ENCODE data around the gene POLE.

Gene POLE

DNA sequence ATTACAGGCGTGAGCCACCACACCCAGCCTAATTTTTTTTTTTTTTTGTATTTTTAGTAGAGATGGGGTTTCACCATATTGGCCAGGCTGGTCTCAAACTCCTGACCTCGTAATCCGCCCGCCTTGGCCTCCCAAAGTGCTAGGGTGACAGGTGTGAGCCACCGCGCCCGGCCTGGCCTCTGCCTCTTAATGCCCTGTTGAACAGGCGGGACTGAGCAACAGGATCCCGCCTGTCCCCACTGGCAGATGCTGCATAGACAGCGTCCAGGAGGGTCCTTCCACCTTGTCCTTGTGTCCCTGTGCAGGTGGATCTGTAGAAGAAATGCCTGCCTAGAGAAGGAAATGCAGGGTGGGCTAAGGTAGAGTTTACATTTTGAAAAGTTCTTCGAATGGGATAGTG, 29.2 kb upstream of the POLE start:
- Histone ChIP-seq H3K4me3 (ENCODE audit: low read depth, low read length) (no peak overlapping the region), H3K9me3 (ENCODE audit: control insufficient read depth, insufficient read depth, low read depth, low read length) (no peaks in the 10 kb centered on the region), H3K27ac (ENCODE audit: extremely low read depth, low read depth, low read length) (no peak overlapping the region), H3K36me3 (ENCODE audit: control insufficient read depth in 2 of 2, insufficient read depth in 1 of 2, low read length in 2 of 2) (peaks cover 16 to 73% of the 10 kb centered on the region in 2 experiments; a peak in 2 of 3 replicates), H3K4me1 (ENCODE audit: control insufficient read depth, insufficient read depth, low read length) (no peaks in the 10 kb centered on the region)
- ChIA-PET CTCF (no interaction called here), POLR2A (no interaction called here)
- TF ChIP-seq, protein P1, sequence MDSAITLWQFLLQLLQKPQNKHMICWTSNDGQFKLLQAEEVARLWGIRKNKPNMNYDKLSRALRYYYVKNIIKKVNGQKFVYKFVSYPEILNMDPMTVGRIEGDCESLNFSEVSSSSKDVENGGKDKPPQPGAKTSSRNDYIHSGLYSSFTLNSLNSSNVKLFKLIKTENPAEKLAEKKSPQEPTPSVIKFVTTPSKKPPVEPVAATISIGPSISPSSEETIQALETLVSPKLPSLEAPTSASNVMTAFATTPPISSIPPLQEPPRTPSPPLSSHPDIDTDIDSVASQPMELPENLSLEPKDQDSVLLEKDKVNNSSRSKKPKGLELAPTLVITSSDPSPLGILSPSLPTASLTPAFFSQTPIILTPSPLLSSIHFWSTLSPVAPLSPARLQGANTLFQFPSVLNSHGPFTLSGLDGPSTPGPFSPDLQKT (IDR thresholded peaks at IDR 0.05; ENCODE audit: borderline replicate concordance, low read depth, low read length), result no peak
- TF ChIP-seq KLF1 (tag by site-specific recombination; IDR thresholded peaks at IDR 0.05), result peak; percentile 57; the same call in 1 of the 2 replicates

DNA sequence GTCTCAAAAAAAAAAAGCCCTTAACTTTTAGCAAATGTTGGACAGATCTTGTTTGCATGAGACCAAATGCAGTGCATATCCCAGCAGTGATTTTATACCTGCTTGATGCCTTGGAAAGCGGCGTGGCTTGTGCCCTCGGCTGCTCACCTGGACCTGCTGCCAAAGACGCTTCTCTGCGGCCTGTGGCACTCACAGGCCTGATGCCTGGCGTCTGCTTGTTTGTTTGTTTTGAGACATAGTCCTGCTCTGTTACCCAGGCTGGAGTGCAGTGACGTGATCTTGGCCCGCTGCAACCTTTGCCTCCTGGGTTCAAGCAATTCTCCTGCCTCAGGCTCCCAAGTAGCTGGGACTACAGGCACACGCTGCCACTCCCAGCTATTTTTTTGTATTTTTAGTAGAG, 28.7 kb upstream of the POLE start:
- ChIA-PET POLR2A (no interaction called here), CTCF (no interaction called here)
- H3K4me1 ChIP-seq (ENCODE audit: control insufficient read depth, insufficient read depth, low read length), result no peaks in the 10 kb centered on the region
- TF ChIP-seq ZNF133 (tag by site-specific recombination; IDR thresholded peaks at IDR 0.05), result no peak
- TF ChIP-seq FEZF1 (tag by site-specific recombination; IDR thresholded peaks at IDR 0.05), result no peak
- TF ChIP-seq ZNF548 (tag by site-specific recombination; IDR thresholded peaks at IDR 0.05), result no peak
- TF ChIP-seq, protein P2, sequence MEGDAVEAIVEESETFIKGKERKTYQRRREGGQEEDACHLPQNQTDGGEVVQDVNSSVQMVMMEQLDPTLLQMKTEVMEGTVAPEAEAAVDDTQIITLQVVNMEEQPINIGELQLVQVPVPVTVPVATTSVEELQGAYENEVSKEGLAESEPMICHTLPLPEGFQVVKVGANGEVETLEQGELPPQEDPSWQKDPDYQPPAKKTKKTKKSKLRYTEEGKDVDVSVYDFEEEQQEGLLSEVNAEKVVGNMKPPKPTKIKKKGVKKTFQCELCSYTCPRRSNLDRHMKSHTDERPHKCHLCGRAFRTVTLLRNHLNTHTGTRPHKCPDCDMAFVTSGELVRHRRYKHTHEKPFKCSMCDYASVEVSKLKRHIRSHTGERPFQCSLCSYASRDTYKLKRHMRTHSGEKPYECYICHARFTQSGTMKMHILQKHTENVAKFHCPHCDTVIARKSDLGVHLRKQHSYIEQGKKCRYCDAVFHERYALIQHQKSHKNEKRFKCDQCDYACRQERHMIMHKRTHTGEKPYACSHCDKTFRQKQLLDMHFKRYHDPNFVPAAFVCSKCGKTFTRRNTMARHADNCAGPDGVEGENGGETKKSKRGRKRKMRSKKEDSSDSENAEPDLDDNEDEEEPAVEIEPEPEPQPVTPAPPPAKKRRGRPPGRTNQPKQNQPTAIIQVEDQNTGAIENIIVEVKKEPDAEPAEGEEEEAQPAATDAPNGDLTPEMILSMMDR (tag by site-specific recombination; IDR thresholded peaks at IDR 0.05), result no peak
- no peak for TF ChIP-seq ZSCAN30 (tag by site-specific recombination; IDR thresholded peaks at IDR 0.05)
- TF ChIP-seq ZEB2 (tag by site-specific recombination; IDR thresholded peaks at IDR 0.05), result no peak
- no peak for TF ChIP-seq REPIN1 (tag by site-specific recombination; IDR thresholded peaks at IDR 0.05; ENCODE audit: low read depth)
- TF ChIP-seq YY1 (tag by site-specific recombination; IDR thresholded peaks at IDR 0.05), result no peak
- TF ChIP-seq HOXC10 (CRISPR knock-in tag; IDR thresholded peaks at IDR 0.05), result no peak
- no peak for TF ChIP-seq GLIS2 (tag by site-specific recombination; IDR thresholded peaks at IDR 0.05)
- TF ChIP-seq ZNF792 (tag by site-specific recombination; IDR thresholded peaks at IDR 0.05), result no peak
- no peak for TF ChIP-seq ZNF140 (tag by site-specific recombination; IDR thresholded peaks at IDR 0.05)
- H3K27ac ChIP-seq (ENCODE audit: extremely low read depth, low read depth, low read length), result no peak overlapping the region
- H3K4me3 ChIP-seq (ENCODE audit: low read depth, low read length), result no peak overlapping the region
- H3K36me3 ChIP-seq (ENCODE audit: control insufficient read depth in 2 of 2, insufficient read depth in 1 of 2, low read length in 2 of 2), result peaks cover 13 to 68% of the 10 kb centered on the region in 2 experiments; a peak in 2 of 3 replicates
- no peaks in the 10 kb centered on the region for H3K9me3 ChIP-seq (ENCODE audit: control insufficient read depth, insufficient read depth, low read depth, low read length)

DNA sequence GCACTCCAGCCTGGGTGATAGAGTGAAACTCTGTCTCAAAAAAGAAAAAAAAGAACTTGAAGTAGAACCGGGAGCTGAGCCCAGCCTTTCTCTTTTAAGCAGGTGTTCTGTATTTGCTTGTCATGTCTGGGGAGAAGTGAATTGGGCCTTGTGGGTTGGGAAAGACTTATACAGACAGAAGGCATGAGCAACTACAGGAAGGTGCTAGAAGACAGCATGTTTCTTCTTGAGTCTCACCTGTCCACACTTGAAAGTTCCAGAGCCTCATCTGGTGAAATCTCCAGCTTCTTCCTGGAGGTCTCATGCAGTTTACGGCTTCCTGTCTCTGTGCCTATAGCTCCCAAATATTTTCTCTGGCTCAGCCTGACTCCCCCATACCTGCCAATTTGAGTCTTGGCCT, 26.0 kb upstream of the POLE start:
- ChIA-PET POLR2A (no interaction called here), CTCF (interaction anchor here (0.7 kb wide), 1 partner anchor 1536 kb away, joined by 3 read pairs; no protein-coding TSS in a partner anchor)
- H3K4me1 ChIP-seq (ENCODE audit: control insufficient read depth, insufficient read depth, low read length), result no peaks in the 10 kb centered on the region
- H3K36me3 ChIP-seq (ENCODE audit: control insufficient read depth in 2 of 2, insufficient read depth in 1 of 2, low read length in 2 of 2), result peaks cover 6 to 49% of the 10 kb centered on the region in 2 experiments; a peak in 2 of 3 replicates
- TF ChIP-seq ZBTB17 (tag by site-specific recombination; IDR thresholded peaks at IDR 0.05) (peak; percentile 64), ZNF776 (tag by site-specific recombination; IDR thresholded peaks at IDR 0.05; ENCODE audit: borderline replicate concordance) (no peak)
- no peaks in the 10 kb centered on the region for H3K9me3 ChIP-seq (ENCODE audit: control insufficient read depth, insufficient read depth, low read depth, low read length)
- H3K27ac ChIP-seq (ENCODE audit: extremely low read depth, low read depth, low read length), result no peak overlapping the region
- no peak overlapping the region for H3K4me3 ChIP-seq (ENCODE audit: low read depth, low read length)

DNA sequence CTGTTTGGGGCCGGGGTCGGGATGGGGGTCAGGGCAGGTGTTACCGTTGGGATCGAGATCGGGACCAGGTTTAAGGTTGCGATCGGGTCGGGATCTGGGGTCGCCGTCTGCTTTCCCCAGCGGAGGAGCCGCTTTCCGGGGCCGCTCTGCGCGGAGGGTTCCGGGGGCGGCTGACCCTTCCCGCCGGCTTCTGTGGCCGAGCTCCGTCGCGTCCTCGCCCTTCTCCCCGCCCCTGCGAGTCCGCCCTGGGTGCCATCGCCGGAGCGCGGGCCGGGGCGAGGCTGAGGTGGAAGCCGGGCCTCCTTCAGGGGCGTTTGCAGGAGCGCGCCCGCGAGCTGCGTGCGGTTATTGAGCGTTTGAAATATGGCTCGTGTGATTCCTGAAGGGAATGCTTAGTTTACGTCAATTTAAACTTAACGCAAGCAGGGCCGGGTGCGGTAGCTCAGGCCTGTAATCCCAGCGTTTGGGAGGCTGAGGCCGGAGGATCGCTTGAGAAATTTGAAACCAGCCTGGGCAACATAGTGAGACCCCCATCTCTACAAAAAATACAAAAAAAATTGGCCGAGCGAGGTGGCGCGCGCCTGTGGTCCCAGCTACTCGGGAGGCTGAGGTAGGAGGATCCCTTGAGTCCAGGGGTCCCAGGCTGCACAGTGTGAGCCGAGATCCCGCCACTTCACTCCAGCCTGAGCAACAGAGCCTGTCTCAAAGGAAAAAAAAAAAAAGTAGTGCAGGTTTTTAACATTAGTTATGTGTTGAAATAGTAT, 24.1 kb upstream of the POLE start:
- H3K4me1 ChIP-seq (ENCODE audit: control insufficient read depth, insufficient read depth, low read length), result no peaks in the 10 kb centered on the region
- H3K27ac ChIP-seq (ENCODE audit: extremely low read depth, low read depth, low read length), result peak overlapping the region; percentile 87
- H3K36me3 ChIP-seq (ENCODE audit: control insufficient read depth in 2 of 2, insufficient read depth in 1 of 2, low read length in 2 of 2), result peaks cover 6 to 38% of the 10 kb centered on the region in 2 experiments; a peak in 2 of 3 replicates
- peak overlapping the region; percentile 83 for H3K4me3 ChIP-seq (ENCODE audit: low read depth, low read length)
- no peaks in the 10 kb centered on the region for H3K9me3 ChIP-seq (ENCODE audit: control insufficient read depth, insufficient read depth, low read depth, low read length)
- POLR2A ChIA-PET, result interaction anchor here (0.6 kb wide), 1 partner anchor 21 kb away, joined by 3 read pairs; no protein-coding TSS in a partner anchor
- CTCF ChIA-PET, result no interaction called here
- TF ChIP-seq YY1 (tag by site-specific recombination; IDR thresholded peaks at IDR 0.05) (no peak), ZNF677 (tag by site-specific recombination; IDR thresholded peaks at IDR 0.05) (no peak), KLF9 (tag by site-specific recombination; IDR thresholded peaks at IDR 0.05; ENCODE audit: low read depth) (no peak), ZNF114 (tag by site-specific recombination; IDR thresholded peaks at IDR 0.05) (no peak), ZFP3 (tag by site-specific recombination; IDR thresholded peaks at IDR 0.05; ENCODE audit: low read depth) (no peak), MEIS1 (CRISPR knock-in tag; IDR thresholded peaks at IDR 0.05; ENCODE audit: borderline replicate concordance) (no peak)
- TF ChIP-seq, protein P3, sequence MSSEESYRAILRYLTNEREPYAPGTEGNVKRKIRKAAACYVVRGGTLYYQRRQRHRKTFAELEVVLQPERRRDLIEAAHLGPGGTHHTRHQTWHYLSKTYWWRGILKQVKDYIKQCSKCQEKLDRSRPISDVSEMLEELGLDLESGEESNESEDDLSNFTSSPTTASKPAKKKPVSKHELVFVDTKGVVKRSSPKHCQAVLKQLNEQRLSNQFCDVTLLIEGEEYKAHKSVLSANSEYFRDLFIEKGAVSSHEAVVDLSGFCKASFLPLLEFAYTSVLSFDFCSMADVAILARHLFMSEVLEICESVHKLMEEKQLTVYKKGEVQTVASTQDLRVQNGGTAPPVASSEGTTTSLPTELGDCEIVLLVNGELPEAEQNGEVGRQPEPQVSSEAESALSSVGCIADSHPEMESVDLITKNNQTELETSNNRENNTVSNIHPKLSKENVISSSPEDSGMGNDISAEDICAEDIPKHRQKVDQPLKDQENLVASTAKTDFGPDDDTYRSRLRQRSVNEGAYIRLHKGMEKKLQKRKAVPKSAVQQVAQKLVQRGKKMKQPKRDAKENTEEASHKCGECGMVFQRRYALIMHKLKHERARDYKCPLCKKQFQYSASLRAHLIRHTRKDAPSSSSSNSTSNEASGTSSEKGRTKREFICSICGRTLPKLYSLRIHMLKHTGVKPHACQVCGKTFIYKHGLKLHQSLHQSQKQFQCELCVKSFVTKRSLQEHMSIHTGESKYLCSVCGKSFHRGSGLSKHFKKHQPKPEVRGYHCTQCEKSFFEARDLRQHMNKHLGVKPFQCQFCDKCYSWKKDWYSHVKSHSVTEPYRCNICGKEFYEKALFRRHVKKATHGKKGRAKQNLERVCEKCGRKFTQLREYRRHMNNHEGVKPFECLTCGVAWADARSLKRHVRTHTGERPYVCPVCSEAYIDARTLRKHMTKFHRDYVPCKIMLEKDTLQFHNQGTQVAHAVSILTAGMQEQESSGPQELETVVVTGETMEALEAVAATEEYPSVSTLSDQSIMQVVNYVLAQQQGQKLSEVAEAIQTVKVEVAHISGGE (tag by site-specific recombination; conservative IDR thresholded peaks at IDR 0.05; ENCODE audit: low read depth), result peak; percentile 15; the same call in 1 of the 2 replicates

Data from HEK293 (cell line).